Right ventricle myocardium superior (tissue), 1 donor: ENCODE results near the gene TLCD1. TPM values are rescaled to one million over a fixed set of nuclear protein-coding genes. Genes with fewer than 3 reads are reported as not detected.
A peak's percentile ranks its signal among the peaks of the same experiment; 100 is the strongest.

Experiments
- ATAC-seq: fragments of 200-7000 bp; cut with Tn5 transposase; one replicate; pipeline ENCODE4 v1.9.1; 2020; ENCODE audit warnings: mild to moderate bottlenecking; ENCODE audit not compliant: poor library complexity
- DNase-seq: peaks from one replicate; pipeline ENCODE4 v3.0.0-alpha.2; 2020
- intact Hi-C: fragments of 100-400 bp; cut with DNase I; formaldehyde crosslinking; loops from one replicate; pipeline ENCODE4 v1.11.2; 2022
- long read RNA-seq: library from polyadenylated mRNA; unstranded; transcript quantifications from one replicate; pipeline ENCODE4 v2.0.0, GENCODE V29; 2021
- total RNA-seq: library from RNA; stranded (reverse); fragmentation: NEBNext Ultra II Directional; extraction: Animal tissue kit (Norgen Biotek cat#: 25700); gene quantifications from one replicate; pipeline ENCODE4 v1.2.1, GENCODE V29; 2021
- donor health status: DM: no; HTN: yes; CAD: no; lungs with severe emphysema.

The TLCD1 gene
- 1.9 TPM for total RNA-seq
- long read RNA-seq, result 0 reads

GRCh38 chr17:28726226-28726626, at the start of gene TLCD1:
TSS of gene TLCD1 (minus strand) at chr17:28726233. CDS start at chr17:28726097, 136 bp downstream.
- ATAC-seq (peak; percentile 54), DNase-seq (peak; percentile 84)
- intact Hi-C loops, result loop anchor here (5.0 to 10.0 kb wide), 2 partner anchors 226 to 379 kb away; partner anchors contain the start of gene PHF12

DNA sequence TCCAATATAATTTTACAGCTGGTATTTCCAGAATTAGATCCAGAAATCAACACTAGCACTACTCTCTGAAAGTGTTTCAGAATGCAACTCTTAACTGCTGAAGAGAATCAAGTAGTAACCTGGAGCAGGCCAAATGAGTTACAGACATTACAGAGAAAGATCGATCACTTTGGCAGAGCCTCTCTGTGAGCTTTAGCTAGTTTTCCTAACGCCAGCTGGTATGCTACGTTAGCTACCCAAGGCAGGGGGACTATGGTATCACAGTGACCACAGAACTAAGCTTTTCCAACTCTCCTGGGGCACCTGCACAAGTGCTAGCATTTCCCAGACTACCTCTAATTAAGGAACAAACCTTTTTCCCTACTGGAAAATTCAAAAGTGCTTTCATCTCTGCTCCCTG, 48.2 kb upstream of the TLCD1 start:
- DNase-seq (no peak), ATAC-seq (no peak)
- intact Hi-C loops, result no loop called here

- DNase-seq (no peak), ATAC-seq (no peak)
- intact Hi-C loops, result no loop called here
Measured at GRCh38 chr17:28773736-28774135, 47.7 kb upstream of the TLCD1 start.

GRCh38 chr17:28765038-28765437, 39.0 kb upstream of the TLCD1 start:
- no peak for ATAC-seq
- DNase-seq, result no peak
- intact Hi-C loops, result loop anchor here (10.0 kb wide), 1 partner anchor 50 kb away; no protein-coding TSS in a partner anchor

GRCh38 chr17:28763804-28764266, 37.8 kb upstream of the TLCD1 start:
- DNase-seq (no peak), ATAC-seq (peak; percentile 56)
- intact Hi-C loops, result loop anchor here (5.0 to 10.0 kb wide), 2 partner anchors 51 to 153 kb away; no protein-coding TSS in a partner anchor

DNA sequence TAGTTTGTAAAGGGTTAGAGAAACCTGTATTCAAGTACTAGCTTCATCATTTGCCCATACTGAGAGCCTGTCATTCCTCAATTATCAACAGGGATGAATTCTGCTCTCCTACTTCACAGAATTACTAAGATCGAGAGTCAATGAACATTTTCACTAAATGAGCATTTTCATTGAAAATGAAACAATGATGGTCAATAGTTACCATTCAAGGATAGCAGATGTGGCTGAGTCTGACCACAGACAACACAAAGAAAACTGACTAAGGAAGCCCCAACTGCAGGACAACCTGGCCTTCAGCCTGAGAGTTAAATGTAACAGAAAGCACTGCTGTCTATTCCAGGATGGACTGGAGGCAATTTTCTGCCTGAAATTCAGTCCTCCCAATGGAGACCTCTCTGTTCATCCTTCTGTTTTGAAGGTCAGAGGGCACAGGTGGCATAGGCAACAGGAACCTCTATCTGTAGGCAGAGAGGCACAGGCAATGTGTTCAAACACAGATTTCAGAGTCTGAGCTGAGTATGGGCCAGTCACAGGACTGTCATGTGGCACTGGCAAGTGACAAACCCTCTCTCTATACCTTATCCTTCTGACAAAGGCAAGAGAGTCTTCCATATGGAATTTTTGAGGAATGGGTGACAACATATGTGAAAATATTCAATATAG, 37.2 kb upstream of the TLCD1 start:
- no peak for ATAC-seq
- intact Hi-C loops, result loop anchor here (5.0 to 10.0 kb wide), 2 partner anchors 52 to 154 kb away; no protein-coding TSS in a partner anchor
- no peak for DNase-seq

DNA sequence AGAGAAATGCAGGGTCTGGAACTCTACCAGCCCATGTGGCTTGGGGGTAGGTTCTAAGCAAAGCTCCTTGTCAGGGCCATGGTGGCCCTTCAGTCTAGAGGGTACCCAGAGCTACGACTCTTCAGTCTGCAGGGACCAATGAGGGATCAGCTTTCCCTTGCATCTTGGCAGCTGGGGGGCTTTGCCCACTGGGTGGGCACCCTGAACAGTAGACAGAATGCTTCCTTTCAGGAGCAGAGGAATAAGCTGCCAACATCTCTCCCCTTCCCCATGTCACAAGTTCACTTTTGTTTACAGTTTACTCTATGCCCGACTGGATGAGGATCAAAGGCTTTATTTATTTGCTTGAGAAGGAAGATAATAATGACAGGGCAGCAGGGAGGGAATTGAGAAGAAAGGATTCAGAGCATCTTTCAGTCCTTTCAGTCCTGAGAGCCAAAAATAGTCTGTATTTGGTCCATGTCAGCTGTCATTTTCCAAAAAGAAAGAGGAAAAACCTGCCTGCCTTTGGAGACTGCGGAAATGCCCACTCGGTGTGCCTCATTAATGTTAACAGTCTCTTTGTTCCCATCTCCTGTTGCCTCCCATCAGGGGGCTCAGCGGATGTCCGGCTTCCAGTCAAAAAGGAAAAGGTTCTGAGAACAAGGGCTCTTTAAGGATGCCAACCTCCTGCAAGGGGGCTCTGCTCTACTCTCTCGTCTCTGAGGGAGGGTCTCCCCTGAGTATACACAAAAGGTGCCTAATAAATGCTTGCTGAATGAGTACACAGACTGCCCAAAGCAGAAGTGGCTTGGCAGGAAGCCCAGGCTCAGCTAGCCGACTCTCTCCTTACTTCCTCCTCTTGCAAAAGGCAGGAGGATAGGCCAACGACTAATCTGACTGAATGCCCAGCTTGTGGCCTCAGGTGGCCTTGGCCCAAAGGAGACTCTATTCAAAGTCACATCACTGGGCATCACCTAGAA, 34.8 kb upstream of the TLCD1 start:
- intact Hi-C loops, result loop anchor here (5.0 to 10.0 kb wide), 2 partner anchors 54 to 156 kb away; no protein-coding TSS in a partner anchor
- peak; percentile 85 for DNase-seq
- ATAC-seq, result peak; percentile 64

DNA sequence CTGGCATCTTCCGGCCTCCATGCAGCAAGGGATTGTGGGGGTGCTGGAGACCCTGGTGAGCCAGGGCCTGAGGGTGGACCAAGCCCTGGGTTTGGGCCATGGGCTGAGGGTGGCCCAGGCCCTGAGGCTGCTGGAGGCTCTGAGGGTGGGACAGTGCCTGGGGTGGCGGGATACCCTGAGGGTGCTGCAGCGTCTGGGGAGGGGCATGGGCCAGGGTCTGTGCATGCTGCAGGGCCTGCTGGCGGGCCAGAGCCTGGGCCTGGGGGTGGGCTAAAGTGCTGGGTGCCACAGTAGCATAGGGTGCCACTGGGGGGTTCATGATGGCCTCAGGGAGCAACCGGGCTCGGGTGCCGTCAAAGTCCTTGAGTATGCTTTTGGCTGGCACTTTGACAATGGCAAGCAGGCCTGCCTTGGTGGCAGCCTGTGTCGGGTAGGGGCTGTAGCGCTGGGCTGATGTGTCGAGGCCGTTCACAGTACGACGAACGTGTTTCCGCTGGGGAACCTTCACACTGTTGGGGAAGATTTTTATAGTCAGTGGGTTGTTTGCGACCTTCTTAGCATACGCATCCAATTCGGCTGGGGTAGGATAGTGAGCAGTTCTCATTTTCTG, 33.3 kb upstream of the TLCD1 start:
- no peak for DNase-seq
- no peak for ATAC-seq
- intact Hi-C loops, result no loop called here

- ATAC-seq (no peak), DNase-seq (no peak)
- intact Hi-C loops, result no loop called here
Measured at GRCh38 chr17:28758411-28759121, 32.5 kb upstream of the TLCD1 start.

DNA sequence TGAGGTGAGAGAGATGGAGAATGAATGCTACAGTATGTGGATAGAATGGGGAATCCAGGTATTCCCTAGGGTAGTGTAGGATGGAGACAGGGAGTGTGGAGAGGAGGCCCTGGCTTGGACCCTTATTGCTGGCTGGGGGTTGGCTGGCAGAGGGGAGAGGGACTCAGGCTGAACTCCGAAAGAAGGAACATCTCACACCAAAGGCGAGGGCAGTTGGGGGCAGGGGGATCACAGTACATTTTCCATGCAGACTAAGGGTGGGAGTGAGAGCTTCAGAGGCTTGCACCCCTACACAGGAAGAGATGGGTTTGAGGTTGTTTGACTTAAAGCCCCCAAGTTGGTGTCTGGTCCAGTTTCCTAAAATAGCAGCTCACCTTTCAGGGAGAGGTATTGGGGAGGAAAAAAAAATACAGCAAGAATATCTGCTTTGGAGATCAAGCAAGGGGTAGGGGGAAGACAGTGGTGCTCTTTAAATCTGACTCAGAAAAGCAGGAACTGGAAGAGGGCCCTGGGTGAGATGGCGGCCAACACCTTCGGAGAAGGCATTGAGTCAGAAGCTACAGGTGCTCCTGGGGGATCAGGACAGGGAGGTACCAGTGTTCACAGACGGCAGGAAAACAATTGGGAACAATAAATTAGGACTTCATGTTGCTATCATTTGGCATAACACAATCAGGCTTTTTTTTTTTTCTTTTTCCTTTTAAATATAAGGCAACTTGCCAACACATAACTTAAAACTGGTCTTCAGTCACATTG, 30.2 kb upstream of the TLCD1 start:
- ATAC-seq, result no peak
- intact Hi-C loops, result no loop called here
- DNase-seq, result no peak

GRCh38 chr17:28755486-28755885, 29.5 kb upstream of the TLCD1 start:
- intact Hi-C loops, result no loop called here
- ATAC-seq (no peak), DNase-seq (no peak)

- intact Hi-C loops, result no loop called here
- no peak for ATAC-seq
- peak; percentile 0 for DNase-seq
Measured at GRCh38 chr17:28751600-28752366, 25.8 kb upstream of the TLCD1 start.

DNA sequence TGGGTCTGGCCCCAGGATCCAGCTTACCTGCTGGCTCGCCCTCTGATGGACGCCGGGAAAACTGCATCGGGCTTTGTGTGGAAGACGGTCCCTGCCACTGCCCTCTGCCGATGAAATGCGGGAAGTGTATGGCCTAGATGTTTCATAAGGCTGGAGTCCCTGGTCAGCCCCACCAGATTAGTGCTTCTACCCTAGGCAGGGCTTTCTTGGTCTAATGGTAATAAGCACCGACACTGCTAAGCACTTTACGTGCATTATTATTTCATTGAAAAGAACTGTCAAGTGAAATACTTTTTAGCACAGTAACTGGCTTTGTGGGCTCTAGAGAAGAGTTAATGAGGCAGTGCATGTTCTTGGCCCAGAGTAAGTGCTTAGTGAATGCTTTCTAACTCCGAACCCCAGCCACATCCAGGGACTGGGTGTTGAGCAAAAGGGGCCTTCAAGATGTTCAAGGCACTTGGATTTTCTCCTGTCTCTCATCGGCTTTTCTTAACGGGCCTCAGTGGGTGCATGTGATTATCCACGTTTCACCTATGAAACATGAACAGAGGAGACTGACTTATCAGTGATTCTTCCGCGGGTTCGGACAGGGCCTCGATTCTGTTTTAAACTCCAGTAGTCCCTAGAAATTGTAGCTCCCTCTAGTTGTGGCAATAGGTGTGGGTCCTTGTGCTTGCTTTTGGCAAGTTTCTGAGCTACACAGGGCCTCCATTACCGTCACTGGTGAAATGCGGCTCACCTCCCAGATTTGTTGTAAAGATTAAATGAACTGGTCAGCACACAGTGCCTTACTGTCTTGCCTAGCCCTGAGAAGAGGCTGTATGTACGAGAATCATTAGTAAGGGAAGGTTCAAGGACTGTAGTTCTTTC, 24.4 kb upstream of the TLCD1 start:
- intact Hi-C loops, result no loop called here
- ATAC-seq, result peak; percentile 90
- peak; percentile 97 for DNase-seq

GRCh38 chr17:28749516-28750177, 23.6 kb upstream of the TLCD1 start:
- no peak for ATAC-seq
- DNase-seq, result peak; percentile 30
- intact Hi-C loops, result no loop called here

DNA sequence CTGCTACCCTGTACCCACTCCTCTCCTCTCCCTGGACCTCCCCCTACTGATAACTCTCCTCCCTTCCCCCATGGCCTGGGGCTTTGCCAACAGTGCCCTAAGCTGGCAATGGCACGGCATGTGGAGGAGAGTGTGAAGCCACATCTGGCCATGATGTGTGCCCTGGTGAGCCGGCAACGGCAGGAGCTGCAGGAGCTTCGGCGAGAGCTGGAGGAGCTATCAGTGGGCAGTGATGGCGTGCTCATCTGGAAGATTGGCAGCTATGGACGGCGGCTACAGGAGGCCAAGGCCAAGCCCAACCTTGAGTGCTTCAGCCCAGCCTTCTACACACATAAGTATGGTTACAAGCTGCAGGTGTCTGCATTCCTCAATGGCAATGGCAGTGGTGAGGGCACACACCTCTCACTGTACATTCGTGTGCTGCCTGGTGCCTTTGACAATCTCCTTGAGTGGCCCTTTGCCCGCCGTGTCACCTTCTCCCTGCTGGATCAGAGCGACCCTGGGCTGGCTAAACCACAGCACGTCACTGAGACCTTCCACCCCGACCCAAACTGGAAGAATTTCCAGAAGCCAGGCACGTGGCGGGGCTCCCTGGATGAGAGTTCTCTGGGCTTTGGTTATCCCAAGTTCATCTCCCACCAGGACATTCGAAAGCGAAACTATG, 23.0 kb upstream of the TLCD1 start:
- DNase-seq (peak; percentile 39), ATAC-seq (no peak)
- intact Hi-C loops, result no loop called here
